Right lung (tissue), 5 donors: ENCODE measurements around the gene XPNPEP2. TPM values are rescaled to one million over a fixed set of nuclear protein-coding genes. Genes with fewer than 3 reads are reported as not detected.

Experiments
- DNase-seq, 2 donors: peaks; one replicate each; pipeline ENCODE4 v3.0.0-alpha.2; 2013
- polyA plus RNA-seq, 5 donors: library from polyadenylated mRNA; unstranded; fragments of 120-200 nt; gene quantifications; one replicate each; pipeline versions ENCODE4 v1.2.1 to v1.2.3, GENCODE V29; 2013; ENCODE audit warnings: inconsistent platforms in 1 of 5, low replicate concordance in 1 of 5; ENCODE audit not compliant: insufficient read length in 5 of 5, insufficient read depth in 1 of 5

XPNPEP2 gene
- polyA plus RNA-seq, 5 donors: 5.9 to 8.5 (median 8.2) TPM

GRCh38 chrX:129779086-129779672 is 40.4 kb downstream of the XPNPEP2 start:
- DNase-seq: no peak

DNA sequence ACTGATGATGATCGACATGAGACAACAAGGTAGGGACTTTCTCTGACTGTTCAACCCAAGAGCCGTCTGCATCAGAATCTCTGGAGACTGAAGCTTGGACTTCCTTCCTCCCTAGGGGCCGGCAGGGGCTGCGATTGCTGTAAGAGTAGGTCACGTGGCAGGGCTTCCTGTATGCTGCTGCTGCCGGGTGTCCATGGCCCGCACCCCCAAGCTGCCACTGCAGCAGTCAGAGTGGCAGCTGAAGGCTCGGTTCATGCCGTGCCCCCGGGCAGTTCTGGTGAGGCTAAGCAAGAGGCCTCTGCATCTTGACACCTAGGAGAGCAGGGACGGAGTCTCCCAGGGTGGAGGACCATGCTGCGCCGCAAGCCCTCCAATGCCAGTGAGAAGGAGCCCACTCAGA is 41.0 kb downstream of the XPNPEP2 start, which contains the start of gene SASH3:
TSS of gene SASH3 (plus strand) at position 203 of the 400 bp plus-strand sequence. CDS start at position 352, 149 bp downstream.
- no peak for DNase-seq

DNA sequence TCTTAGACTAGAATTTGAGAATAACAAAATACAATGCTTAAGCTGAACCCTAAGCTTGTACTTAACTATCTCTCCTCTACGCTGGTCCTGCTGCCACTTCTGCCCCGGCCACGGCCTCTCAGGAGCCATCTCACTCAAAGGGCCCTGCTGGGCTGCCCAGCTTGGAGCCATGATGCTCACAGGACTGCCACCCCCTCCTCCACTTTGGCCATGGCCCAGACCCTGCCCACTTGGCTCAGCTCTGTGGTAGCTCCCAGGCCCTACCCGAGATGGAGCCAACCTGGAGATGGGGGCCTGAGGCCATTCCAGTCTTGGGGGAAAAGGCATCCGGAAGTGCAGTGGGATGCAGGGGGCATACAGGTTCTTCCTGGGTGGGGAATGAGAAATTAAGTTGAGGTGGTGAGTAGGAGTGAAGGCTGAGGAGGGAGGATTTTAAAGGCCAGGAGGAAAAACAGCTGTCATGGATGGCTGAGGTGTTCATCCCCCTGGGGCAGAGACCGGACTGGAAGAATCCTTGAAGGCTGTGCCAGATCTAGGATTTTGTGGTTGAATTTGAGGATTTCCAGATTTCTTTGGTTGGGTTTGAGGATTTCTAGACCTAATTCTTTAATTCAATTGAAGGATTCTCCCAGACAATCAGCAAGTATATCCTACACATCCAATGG is 41.8 kb downstream of the XPNPEP2 start:
- DNase-seq: no peak

DNA sequence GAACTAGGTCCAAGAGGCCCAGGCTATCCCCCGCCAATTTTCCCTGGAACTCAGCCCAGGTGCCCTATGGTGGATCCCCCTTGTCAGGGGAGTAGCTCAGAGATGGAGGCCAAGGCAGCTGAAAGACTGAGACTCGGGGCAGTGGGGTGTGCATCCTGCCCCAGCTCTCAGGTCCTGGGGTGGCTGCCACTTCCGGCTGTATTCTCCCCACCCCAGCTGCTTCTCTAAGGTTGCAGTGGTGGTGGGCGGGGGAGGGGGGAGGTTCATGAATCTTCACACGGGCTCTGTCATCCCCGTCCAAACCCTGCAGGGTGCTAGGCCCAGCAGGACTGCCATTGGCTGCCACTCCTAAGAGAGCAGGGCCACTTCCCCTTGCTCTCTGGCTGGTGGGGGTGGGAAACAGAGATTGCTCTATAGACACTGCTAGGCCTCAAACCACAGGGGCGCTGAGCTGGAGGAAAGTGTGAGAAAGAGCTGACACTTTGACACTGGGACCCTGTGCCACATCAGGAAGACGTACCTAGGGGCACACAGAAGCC is 42.4 kb downstream of the XPNPEP2 start:
- DNase-seq: no peak

- DNase-seq: no peak
These were observed 43.1 kb downstream of the XPNPEP2 start for GRCh38 chrX:129781680-129782495.

DNA sequence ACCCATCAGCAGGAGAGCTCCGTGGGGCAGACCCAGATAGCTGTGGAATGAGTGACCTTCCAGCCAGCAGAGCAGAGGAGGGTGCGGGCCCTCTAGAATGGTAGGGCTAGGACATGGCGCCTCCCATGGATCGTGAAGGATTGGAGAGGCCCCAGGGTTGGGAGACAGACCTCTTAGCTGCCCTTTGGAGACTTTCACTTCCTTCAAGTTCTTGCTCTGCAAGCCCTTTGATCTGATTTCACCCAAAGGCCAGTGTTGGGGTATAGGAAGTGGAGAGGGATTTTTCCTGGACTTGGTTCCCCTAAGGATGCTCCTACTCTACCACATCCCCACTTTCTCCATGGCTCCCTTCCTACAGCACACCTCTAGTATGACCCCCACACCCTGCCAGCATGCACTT is 43.9 kb downstream of the XPNPEP2 start:
- no peak for DNase-seq

- no peak for DNase-seq
These were observed 44.5 kb downstream of the XPNPEP2 start for GRCh38 chrX:129783291-129783713.

GRCh38 chrX:129784371-129784770 is 45.6 kb downstream of the XPNPEP2 start:
- DNase-seq: no peak

DNA sequence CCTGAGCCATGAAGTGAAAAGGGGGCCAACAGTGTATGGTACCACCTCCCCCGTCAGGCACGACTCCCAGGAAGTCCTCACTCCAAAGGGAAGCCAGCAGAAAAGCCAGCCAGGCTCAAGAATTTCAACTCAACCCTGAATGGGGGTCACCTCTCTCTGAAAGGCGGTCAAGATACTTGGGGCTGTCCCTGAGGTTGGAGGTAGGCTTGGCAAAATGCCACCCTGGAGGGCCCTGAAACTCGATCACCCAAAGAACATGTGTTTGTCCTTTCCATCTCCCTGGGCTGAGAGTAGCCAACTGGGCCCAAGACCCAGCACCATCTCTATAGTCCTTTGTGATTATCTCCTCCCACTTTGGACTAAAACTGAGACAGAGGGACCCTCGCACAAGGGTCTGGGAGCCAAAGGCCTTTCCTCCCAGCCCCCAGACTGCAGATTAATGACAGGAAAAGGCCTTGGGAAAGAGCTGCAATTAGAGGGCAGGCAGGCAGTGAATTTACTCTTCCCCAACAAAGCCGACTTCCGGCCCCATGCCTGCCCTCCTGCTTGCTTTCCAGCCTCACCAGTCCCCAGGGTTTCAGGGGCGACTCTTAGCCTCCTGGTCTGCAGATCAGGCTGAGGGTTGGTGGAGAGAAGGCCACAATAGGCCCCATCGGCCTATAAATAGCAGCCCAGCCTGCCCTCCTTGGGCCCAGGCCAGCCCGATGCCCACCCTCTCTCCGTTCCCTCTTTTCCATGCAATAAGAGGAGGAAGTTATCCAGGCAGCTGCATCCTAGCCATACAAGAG is 46.6 kb downstream of the XPNPEP2 start:
- no peak for DNase-seq

- DNase-seq: no peak
These were observed 47.5 kb downstream of the XPNPEP2 start for GRCh38 chrX:129786210-129786651.

DNA sequence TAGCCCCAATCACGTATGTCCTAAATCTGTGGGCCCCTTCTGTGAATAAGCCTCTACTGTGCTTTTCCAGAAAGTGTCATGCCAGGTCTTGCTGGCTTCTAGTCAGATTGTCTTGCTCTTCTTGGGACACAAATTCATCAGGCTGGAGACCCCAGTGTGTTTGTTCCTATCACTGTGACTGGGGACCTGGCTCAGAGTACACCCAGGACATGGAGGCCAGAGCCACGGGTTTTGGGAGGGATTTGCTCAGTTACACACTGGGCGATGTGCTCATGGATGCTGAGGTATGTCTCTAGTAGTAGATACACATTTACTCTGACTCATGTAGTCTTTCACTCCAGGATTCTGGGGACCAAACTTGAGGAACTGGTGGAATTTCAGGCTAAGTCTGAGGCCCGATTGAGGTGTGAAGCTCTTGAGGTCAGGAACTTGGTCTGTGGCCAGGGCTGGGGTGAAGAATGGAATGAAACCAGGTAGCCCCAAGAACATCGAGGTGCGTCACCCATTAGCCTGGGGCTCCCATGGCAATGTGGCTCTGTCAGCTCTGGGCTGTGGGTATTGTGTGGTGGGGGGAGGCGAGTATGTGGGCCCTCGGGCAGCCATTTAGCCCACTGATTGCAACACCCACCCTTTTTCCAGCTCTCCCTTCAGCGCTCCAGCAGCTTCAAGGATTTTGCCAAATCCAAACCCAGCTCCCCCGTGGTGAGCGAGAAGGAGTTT is 48.7 kb downstream of the XPNPEP2 start:
- no peak for DNase-seq

DNA sequence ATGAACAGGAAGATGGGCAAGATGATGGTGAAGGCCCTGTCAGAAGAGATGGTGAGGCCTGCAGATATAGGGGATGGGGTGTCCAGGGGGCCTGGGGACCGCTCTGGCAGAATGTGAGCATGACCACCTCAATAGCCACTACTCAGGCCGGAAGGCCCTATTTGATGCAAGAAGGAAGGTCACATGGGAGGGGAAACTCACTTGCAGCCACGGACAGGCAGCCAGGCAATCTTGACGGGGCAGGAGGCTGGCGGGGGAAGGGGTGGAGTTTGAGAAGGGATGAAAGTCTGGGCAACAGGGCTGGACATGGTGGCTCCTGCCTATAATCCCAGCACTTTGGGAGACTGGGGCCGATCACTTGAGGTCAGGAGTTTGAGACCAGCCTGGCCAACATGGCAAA is 49.7 kb downstream of the XPNPEP2 start:
- DNase-seq: no peak

DNA sequence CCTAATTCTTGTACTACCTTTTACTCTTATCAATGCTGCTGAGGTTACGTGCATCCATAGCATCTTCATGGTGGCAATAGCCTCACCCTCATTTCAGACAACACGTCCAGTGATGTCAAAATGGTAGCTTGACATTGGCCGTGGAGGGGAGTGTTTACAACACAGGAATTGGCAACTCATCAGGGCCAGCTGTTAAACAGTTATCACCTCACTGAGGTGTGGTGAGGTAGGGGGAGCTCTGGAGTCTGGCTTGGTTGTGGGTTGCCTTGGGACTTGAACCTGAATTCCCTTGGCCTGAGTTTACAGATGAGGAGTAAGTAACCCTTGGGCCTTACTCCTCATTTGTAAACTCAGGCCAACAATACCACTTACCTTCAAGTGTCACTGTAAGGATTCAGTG is 51.4 kb downstream of the XPNPEP2 start:
- no peak for DNase-seq

DNA sequence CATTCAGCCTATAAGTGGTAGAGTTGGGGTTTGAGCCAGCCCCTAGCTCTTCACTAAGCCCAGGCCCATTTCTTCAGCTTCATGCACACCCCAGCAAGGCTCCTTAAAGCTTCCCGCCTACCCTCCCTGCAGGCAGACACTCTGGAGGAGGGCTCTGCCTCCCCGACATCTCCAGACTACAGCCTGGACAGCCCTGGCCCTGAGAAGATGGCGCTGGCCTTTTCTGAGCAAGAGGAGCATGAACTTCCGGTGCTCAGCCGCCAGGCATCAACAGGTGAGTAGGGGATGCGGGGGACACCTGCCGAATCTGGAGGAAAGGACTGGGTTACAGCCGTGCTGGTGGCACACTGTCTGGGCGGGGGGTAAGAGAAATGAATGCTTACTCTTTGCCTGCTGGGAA is 52.0 kb downstream of the XPNPEP2 start:
- DNase-seq: no peak

DNA sequence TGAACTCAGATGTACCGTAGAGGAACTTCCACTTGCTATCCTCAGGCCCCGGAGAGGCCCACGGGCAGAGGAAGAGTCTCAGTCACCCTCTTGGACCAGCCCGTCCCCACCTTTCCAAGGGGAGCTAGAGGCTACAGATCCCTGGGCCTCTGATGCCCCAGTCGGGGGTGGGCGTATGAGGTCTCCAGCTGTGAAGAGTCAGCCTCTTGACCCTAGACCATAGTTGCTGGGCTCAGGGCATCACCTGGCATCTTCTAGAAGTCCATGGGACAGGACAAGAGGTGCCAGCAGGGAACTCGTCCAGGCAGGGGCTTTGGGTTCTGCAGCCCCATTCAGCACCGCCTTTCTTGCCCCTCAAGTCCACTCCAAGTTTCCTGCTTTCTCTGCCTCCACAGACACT is 52.6 kb downstream of the XPNPEP2 start:
- DNase-seq: no peak

- no peak for DNase-seq
These were observed 53.3 kb downstream of the XPNPEP2 start for GRCh38 chrX:129791961-129792570.

GRCh38 chrX:129792586-129793291 is 54.0 kb downstream of the XPNPEP2 start:
- DNase-seq: no peak

DNA sequence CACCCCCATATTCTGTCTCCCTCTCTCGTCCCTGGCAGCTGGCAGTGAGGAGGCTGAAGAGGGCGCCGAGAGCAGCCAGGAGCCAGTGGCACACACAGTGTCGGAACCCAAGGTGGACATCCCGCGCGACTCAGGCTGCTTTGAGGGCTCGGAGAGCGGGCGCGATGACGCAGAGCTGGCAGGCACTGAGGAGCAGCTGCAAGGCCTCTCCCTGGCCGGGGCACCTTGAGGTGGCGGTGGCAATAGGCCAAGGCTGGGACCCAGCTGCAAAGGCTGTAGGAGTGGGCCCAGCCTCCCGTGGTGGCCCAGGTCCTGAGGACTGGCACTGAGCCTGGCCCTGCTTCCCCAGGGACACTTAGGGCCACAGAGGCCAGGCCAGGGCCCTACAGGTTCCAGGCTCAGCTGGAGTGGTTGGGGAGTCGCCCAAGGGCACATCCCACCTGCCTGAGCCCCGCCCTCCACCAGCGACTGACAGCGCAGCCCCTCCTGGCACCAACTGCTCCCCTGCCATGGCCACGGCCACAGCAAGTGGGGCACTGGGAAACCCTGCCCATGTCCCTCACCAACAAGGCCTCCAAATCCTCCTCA is 54.9 kb downstream of the XPNPEP2 start:
- no peak for DNase-seq

- DNase-seq: no peak
These were observed 56.8 kb downstream of the XPNPEP2 start for GRCh38 chrX:129795584-129795983.
